Glomerular visceral epithelial cell (primary cell): ENCODE data around the gene LIPN.

Experiments
- DNase-seq: peaks from one replicate; pipeline ENCODE4 v3.0.0-alpha.2; 2016; ENCODE audit errors: extremely low spot score

Gene LIPN

GRCh38 chr10:88827671-88828070 lies 67.9 kb downstream of the LIPN start:
- no peak for DNase-seq

DNA sequence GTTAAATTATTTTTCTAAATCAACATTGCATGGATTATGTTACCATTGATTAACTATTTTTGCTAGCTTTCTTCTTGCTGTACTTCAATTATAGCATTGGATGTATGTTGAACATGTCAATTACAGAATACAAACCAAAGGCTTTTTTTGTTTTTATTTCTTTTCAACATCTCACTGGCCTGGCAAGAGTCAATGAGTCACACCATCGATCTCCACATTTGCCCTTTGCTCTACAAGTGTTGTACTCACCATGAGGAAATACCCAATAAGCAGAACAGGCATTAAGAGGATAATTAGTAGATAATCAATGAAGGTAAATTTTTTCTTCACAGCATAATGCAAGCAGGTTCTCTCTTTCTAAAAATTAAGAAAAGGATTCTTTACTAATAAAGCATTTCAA lies 68.5 kb downstream of the LIPN start:
- DNase-seq = no peak
